Measurements from ENCODE around the gene RSAD2. TPM values are rescaled to one million over a fixed set of nuclear protein-coding genes. Genes with fewer than 3 reads are reported as not detected.

Gene RSAD2
- total RNA-seq, 1 experiment from 2014 or later = not detected

DNA sequence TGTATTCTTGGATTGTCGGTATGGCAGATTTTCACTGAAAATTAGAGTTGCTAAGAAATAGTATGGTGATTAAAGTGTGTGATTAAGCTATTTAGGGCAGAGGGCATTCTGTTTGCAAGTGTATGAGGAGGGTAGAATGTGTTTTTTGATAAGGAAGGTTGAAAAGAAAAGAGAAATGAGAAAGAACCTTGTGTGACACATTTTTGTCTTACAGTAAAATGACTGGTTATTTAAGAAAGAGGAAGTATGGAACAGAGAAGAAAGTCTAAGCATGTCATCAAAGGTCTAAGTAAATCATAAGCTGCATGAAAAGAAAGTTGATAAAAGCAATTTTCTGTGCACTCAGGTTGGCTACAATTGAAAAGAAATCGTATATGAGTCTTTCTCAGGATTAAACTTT lies 5.2 kb upstream of the RSAD2 start:
- Histone ChIP-seq H3K9me2 (ENCODE audit: insufficient read depth) (no peaks in the 10 kb centered on the region), H3K27me3 (ENCODE audit: insufficient read depth, low read depth) (no peaks in the 10 kb centered on the region), H3K27ac (no peak overlapping the region), H4K20me1 (ENCODE audit: insufficient read depth) (no peaks in the 10 kb centered on the region), H3F3A (ENCODE audit: insufficient read depth, low read depth) (no peaks in the 10 kb centered on the region), H3K4me2 (no peak overlapping the region), H3K4me3 (no peak overlapping the region), H3K36me3 (ENCODE audit: low read depth) (no peaks in the 10 kb centered on the region), H3K79me2 (ENCODE audit: low read depth) (no peaks in the 10 kb centered on the region), H2AFZ (no peak overlapping the region), H3K9me3 (ENCODE audit: insufficient read depth, low read depth) (no peaks in the 10 kb centered on the region), H3K4me1 (replicated peaks; ENCODE audit: insufficient read depth) (no peaks in the 10 kb centered on the region)
- intact Hi-C loops (cut with micrococcal nuclease; ENCODE audit: unreplicated experiment) = no loop called here
- TF ChIP-seq EZH2 (IDR thresholded peaks at IDR 0.05; ENCODE audit: low read depth) = no peak
- TF ChIP-seq, protein P1, sequence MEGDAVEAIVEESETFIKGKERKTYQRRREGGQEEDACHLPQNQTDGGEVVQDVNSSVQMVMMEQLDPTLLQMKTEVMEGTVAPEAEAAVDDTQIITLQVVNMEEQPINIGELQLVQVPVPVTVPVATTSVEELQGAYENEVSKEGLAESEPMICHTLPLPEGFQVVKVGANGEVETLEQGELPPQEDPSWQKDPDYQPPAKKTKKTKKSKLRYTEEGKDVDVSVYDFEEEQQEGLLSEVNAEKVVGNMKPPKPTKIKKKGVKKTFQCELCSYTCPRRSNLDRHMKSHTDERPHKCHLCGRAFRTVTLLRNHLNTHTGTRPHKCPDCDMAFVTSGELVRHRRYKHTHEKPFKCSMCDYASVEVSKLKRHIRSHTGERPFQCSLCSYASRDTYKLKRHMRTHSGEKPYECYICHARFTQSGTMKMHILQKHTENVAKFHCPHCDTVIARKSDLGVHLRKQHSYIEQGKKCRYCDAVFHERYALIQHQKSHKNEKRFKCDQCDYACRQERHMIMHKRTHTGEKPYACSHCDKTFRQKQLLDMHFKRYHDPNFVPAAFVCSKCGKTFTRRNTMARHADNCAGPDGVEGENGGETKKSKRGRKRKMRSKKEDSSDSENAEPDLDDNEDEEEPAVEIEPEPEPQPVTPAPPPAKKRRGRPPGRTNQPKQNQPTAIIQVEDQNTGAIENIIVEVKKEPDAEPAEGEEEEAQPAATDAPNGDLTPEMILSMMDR (conservative IDR thresholded peaks at IDR 0.05) = no peak
- ChIA-PET CTCF (no interaction called here), POLR2A (ENCODE audit: unreplicated experiment) (no interaction called here)
- DNase-seq = no peak
- BruUV-seq (replicated peaks) = no TSS peak

GRCh38 chr2:6874032-6874431 lies 3.5 kb upstream of the RSAD2 start:
- peaks cover 7% of the 10 kb centered on the region; the same call in 1 of the 2 replicates for H3K27me3 ChIP-seq (ENCODE audit: insufficient read depth, low read depth)
- H3K4me2 ChIP-seq = no peak overlapping the region
- H3K4me3 ChIP-seq = no peak overlapping the region
- H3K79me2 ChIP-seq (ENCODE audit: low read depth) = no peaks in the 10 kb centered on the region
- H3K27ac ChIP-seq = no peak overlapping the region
- ChIA-PET POLR2A (ENCODE audit: unreplicated experiment) (no interaction called here), CTCF (no interaction called here)
- intact Hi-C loops (cut with micrococcal nuclease; ENCODE audit: unreplicated experiment) = no loop called here
- no peak for DNase-seq
- TF ChIP-seq, protein P1 (conservative IDR thresholded peaks at IDR 0.05) = no peak
- TF ChIP-seq EZH2 (IDR thresholded peaks at IDR 0.05; ENCODE audit: low read depth) = no peak
- no peaks in the 10 kb centered on the region for H3K4me1 ChIP-seq (replicated peaks; ENCODE audit: insufficient read depth)
- no peaks in the 10 kb centered on the region for H3K36me3 ChIP-seq (ENCODE audit: low read depth)
- no peaks in the 10 kb centered on the region for H3K9me2 ChIP-seq (ENCODE audit: insufficient read depth)
- no peaks in the 10 kb centered on the region for H3F3A ChIP-seq (ENCODE audit: insufficient read depth, low read depth)
- BruUV-seq (replicated peaks) = no TSS peak
- H3K9me3 ChIP-seq (ENCODE audit: insufficient read depth, low read depth) = no peaks in the 10 kb centered on the region
- no peak overlapping the region for H2AFZ ChIP-seq
- no peaks in the 10 kb centered on the region for H4K20me1 ChIP-seq (ENCODE audit: insufficient read depth)

GRCh38 chr2:6876309-6876708 lies 1.3 kb upstream of the RSAD2 start:
- Histone ChIP-seq H2AFZ (no peak overlapping the region), H3K4me3 (no peak overlapping the region), H3K79me2 (ENCODE audit: low read depth) (no peaks in the 10 kb centered on the region), H3K9me3 (ENCODE audit: insufficient read depth, low read depth) (no peaks in the 10 kb centered on the region), H4K20me1 (ENCODE audit: insufficient read depth) (no peaks in the 10 kb centered on the region), H3K27me3 (ENCODE audit: insufficient read depth, low read depth) (peaks cover 14% of the 10 kb centered on the region; the same call in 1 of the 2 replicates), H3F3A (ENCODE audit: insufficient read depth, low read depth) (no peaks in the 10 kb centered on the region), H3K4me1 (replicated peaks; ENCODE audit: insufficient read depth) (no peaks in the 10 kb centered on the region), H3K9me2 (ENCODE audit: insufficient read depth) (no peaks in the 10 kb centered on the region), H3K27ac (no peak overlapping the region), H3K36me3 (ENCODE audit: low read depth) (no peaks in the 10 kb centered on the region), H3K4me2 (no peak overlapping the region)
- TF ChIP-seq EZH2 (IDR thresholded peaks at IDR 0.05; ENCODE audit: low read depth) = no peak
- TF ChIP-seq, protein P1 (conservative IDR thresholded peaks at IDR 0.05) = no peak
- ChIA-PET POLR2A (ENCODE audit: unreplicated experiment) (no interaction called here), CTCF (no interaction called here)
- DNase-seq = no peak
- BruUV-seq (replicated peaks) = no TSS peak
- intact Hi-C loops (cut with micrococcal nuclease; ENCODE audit: unreplicated experiment) = no loop called here

Data from PC-9 (cell line).